NB4 (cell line): ENCODE data around the gene DCHS2.

ENCODE experiments used
- MYC ChIP-seq: IDR thresholded peaks from 2 replicates; pipeline ENCODE4 v1.6.1; 2011; ENCODE audit warnings: low read depth, low read length
- POLR2A ChIP-seq: IDR thresholded peaks from 2 replicates; pipeline ENCODE4 v1.6.1; 2011; ENCODE audit warnings: mild to moderate bottlenecking; ENCODE audit not compliant: insufficient read length; ENCODE audit errors: extremely low read depth
- TF ChIP-seq, protein P1 (sequence below): IDR thresholded peaks from one replicate; pipeline ENCODE4 v1.5.1; 2012; ENCODE audit warnings: low read depth, low read length
- TF ChIP-seq, protein P2 (sequence below): IDR thresholded peaks from 2 replicates; pipeline ENCODE4 v1.6.1; 2011; ENCODE audit warnings: low read depth, low read length

DNA sequence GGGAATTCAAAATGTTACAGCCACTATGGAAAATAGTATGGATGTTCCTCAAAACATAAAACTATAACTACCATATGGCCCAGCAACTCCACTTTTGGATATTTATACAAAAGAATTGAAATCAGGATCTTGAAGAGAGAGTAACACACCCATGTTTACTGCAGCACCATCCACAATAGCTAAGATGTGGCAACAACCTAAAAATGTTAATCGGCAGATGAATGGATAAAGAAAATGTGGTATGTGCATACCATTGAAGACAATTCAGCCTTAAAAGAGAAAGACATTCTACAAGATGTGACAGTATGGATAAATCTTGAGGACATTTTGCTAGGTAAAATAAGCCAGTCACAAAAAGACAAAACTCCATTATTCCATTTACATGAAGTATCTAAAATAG is 171.9 kb downstream of the DCHS2 start:
- TF ChIP-seq, protein P1, sequence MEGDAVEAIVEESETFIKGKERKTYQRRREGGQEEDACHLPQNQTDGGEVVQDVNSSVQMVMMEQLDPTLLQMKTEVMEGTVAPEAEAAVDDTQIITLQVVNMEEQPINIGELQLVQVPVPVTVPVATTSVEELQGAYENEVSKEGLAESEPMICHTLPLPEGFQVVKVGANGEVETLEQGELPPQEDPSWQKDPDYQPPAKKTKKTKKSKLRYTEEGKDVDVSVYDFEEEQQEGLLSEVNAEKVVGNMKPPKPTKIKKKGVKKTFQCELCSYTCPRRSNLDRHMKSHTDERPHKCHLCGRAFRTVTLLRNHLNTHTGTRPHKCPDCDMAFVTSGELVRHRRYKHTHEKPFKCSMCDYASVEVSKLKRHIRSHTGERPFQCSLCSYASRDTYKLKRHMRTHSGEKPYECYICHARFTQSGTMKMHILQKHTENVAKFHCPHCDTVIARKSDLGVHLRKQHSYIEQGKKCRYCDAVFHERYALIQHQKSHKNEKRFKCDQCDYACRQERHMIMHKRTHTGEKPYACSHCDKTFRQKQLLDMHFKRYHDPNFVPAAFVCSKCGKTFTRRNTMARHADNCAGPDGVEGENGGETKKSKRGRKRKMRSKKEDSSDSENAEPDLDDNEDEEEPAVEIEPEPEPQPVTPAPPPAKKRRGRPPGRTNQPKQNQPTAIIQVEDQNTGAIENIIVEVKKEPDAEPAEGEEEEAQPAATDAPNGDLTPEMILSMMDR: no peak
- TF ChIP-seq POLR2A (no peak), MYC (no peak)
- TF ChIP-seq, protein P2, sequence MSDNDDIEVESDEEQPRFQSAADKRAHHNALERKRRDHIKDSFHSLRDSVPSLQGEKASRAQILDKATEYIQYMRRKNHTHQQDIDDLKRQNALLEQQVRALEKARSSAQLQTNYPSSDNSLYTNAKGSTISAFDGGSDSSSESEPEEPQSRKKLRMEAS: no peak
